Measurements from ENCODE around the gene ECSCR.

Gene ECSCR

DNA sequence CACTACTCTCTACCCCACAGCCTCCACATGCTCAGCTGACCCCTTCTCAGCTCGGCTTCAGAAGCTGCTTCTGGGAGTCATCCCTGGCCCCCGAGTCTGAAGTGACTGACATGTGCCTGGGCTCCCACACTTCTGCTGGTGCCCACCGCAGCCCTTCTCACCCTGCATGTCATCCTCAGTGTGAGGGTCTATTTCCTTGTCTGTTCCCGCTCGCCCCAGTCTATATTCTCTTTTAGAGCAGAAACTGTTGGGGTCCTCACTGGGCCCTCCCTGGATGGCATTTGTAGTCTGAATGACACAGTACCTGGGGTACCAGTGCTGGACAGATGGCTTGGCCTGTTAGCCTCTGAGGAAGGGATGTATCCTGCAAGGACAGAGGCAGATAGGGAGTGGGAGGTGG is 5.3 kb downstream of the ECSCR start:
- DNase-seq (ENCODE audit: low read depth), result no peak
- H3K4me3 ChIP-seq (ENCODE audit: low read depth, low read length), result no peak overlapping the region
- TF ChIP-seq POLR2A (IDR thresholded peaks at IDR 0.05; ENCODE audit: extremely low read depth, insufficient read length) (no peak), MYC (IDR thresholded peaks at IDR 0.05; ENCODE audit: low read depth, low read length) (no peak)
- TF ChIP-seq, protein P1, sequence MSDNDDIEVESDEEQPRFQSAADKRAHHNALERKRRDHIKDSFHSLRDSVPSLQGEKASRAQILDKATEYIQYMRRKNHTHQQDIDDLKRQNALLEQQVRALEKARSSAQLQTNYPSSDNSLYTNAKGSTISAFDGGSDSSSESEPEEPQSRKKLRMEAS (IDR thresholded peaks at IDR 0.05; ENCODE audit: low read depth, low read length), result no peak
- TF ChIP-seq, protein P2, sequence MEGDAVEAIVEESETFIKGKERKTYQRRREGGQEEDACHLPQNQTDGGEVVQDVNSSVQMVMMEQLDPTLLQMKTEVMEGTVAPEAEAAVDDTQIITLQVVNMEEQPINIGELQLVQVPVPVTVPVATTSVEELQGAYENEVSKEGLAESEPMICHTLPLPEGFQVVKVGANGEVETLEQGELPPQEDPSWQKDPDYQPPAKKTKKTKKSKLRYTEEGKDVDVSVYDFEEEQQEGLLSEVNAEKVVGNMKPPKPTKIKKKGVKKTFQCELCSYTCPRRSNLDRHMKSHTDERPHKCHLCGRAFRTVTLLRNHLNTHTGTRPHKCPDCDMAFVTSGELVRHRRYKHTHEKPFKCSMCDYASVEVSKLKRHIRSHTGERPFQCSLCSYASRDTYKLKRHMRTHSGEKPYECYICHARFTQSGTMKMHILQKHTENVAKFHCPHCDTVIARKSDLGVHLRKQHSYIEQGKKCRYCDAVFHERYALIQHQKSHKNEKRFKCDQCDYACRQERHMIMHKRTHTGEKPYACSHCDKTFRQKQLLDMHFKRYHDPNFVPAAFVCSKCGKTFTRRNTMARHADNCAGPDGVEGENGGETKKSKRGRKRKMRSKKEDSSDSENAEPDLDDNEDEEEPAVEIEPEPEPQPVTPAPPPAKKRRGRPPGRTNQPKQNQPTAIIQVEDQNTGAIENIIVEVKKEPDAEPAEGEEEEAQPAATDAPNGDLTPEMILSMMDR (IDR thresholded peaks at IDR 0.05; ENCODE audit: low read depth, low read length), result no peak

- TF ChIP-seq, protein P2 (IDR thresholded peaks at IDR 0.05; ENCODE audit: low read depth, low read length), result no peak
- TF ChIP-seq, protein P1 (IDR thresholded peaks at IDR 0.05; ENCODE audit: low read depth, low read length), result no peak
- no peak for TF ChIP-seq MYC (IDR thresholded peaks at IDR 0.05; ENCODE audit: low read depth, low read length)
- TF ChIP-seq POLR2A (IDR thresholded peaks at IDR 0.05; ENCODE audit: extremely low read depth, insufficient read length), result no peak
- no peak overlapping the region for H3K4me3 ChIP-seq (ENCODE audit: low read depth, low read length)
- DNase-seq (ENCODE audit: low read depth), result no peak
These were observed 5.8 kb downstream of the ECSCR start for GRCh38 chr5:139456776-139457175.

DNA sequence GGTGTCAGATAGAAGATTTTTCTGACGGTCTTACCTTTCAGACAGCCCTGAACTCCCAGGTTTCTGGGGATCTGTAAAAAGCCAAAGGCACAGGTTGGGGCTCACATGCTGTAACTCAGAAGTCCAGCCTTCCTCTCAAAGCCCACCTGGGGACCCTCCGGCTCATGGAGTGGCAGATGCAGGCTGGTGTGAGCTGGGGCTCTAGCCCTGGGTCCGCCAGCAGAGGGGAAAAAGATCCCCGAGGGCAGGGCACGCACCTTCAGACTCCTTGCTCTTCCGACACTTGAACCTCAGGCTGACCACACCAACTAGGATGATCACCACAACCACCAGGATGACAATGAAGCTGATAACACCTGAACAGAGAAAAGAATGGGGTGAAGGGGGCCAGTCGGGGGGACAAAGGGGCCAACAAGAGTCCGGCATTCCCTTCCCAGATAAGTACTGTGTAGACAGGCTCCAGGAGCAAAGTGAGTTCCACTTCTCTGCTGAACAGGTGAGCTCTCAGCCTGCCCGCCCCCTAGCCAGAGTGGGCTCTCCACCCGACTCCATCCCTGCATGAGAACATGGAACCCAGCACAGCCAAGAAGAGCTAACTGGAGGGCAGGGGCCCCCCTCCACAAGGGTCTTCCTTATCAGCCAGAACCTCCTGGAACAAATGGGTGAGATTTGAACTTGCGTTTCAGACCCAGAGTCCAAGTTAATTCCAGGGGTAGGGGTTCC is 7.8 kb downstream of the ECSCR start:
- no peak for DNase-seq (ENCODE audit: low read depth)
- TF ChIP-seq POLR2A (IDR thresholded peaks at IDR 0.05; ENCODE audit: extremely low read depth, insufficient read length) (no peak), MYC (IDR thresholded peaks at IDR 0.05; ENCODE audit: low read depth, low read length) (no peak)
- TF ChIP-seq, protein P1 (IDR thresholded peaks at IDR 0.05; ENCODE audit: low read depth, low read length), result no peak
- TF ChIP-seq, protein P2 (IDR thresholded peaks at IDR 0.05; ENCODE audit: low read depth, low read length), result no peak
- no peak overlapping the region for H3K4me3 ChIP-seq (ENCODE audit: low read depth, low read length)

GRCh38 chr5:139453683-139454567 is 8.6 kb downstream of the ECSCR start:
- no peak for DNase-seq (ENCODE audit: low read depth)
- no peak overlapping the region for H3K4me3 ChIP-seq (ENCODE audit: low read depth, low read length)
- TF ChIP-seq, protein P2 (IDR thresholded peaks at IDR 0.05; ENCODE audit: low read depth, low read length), result no peak
- TF ChIP-seq, protein P1 (IDR thresholded peaks at IDR 0.05; ENCODE audit: low read depth, low read length), result no peak
- no peak for TF ChIP-seq POLR2A (IDR thresholded peaks at IDR 0.05; ENCODE audit: extremely low read depth, insufficient read length)
- no peak for TF ChIP-seq MYC (IDR thresholded peaks at IDR 0.05; ENCODE audit: low read depth, low read length)

- TF ChIP-seq MYC (IDR thresholded peaks at IDR 0.05; ENCODE audit: low read depth, low read length) (no peak), POLR2A (IDR thresholded peaks at IDR 0.05; ENCODE audit: extremely low read depth, insufficient read length) (no peak)
- DNase-seq (ENCODE audit: low read depth), result no peak
- no peak overlapping the region for H3K4me3 ChIP-seq (ENCODE audit: low read depth, low read length)
These were observed 10.5 kb downstream of the ECSCR start for GRCh38 chr5:139451878-139452660.
